H1 (cell line): ENCODE measurements around the gene RBMS1.

Experiments
- CTCF ChIP-seq, 3 experiments: IDR thresholded peaks; 1 replicate in 2 of 3; 2 replicates in 1 of 3; pipeline versions ENCODE4 v1.5.1 to v1.6.1; 2011; ENCODE audit warnings: low read length in 3 of 3, mild to moderate bottlenecking in 3 of 3, inconsistent platforms in 2 of 3, low read depth in 1 of 3, moderate library complexity in 1 of 3; ENCODE audit not compliant: insufficient read depth in 1 of 3; ENCODE audit errors: control extremely low read depth in 1 of 3
- EP300 ChIP-seq, 2 experiments: IDR thresholded peaks; 1 replicate in 1 of 2; 2 replicates in 1 of 2; pipeline ENCODE4 v1.6.1; 2011 to 2012; ENCODE audit warnings: low read depth in 2 of 2, low read length in 2 of 2, mild to moderate bottlenecking in 2 of 2, borderline replicate concordance in 1 of 2, inconsistent platforms in 1 of 2, moderate library complexity in 1 of 2
- EZH2 ChIP-seq: fragments of 200-600 bp; sonication (generic); IDR thresholded peaks from 2 replicates; pipeline ENCODE4 v1.7.1; 2012; ENCODE audit warnings: low read depth, mild to moderate bottlenecking, moderate library complexity, low read length, inconsistent platforms; ENCODE audit not compliant: severe bottlenecking
- GABPA ChIP-seq: IDR thresholded peaks from 2 replicates; pipeline ENCODE4 v1.6.1; 2011; ENCODE audit warnings: mild to moderate bottlenecking, low read length, moderate library complexity, borderline replicate concordance; ENCODE audit not compliant: insufficient read depth
- POLR2A ChIP-seq, 2 experiments: IDR thresholded peaks; 1 replicate in 1 of 2; 2 replicates in 1 of 2; pipeline ENCODE4 v1.6.1; 2011; ENCODE audit warnings: low read depth in 2 of 2, low read length in 2 of 2, mild to moderate bottlenecking in 2 of 2; ENCODE audit errors: control extremely low read depth in 1 of 2
- POLR2AphosphoS5 ChIP-seq: IDR thresholded peaks from 2 replicates; pipeline ENCODE4 v1.6.1; 2011; ENCODE audit warnings: low read depth, low read length
- RNF2 ChIP-seq: fragments of 200-900, 300-1000 bp; sonication (generic); IDR thresholded peaks from 2 replicates; pipeline ENCODE4 v1.7.1; 2016; ENCODE audit warnings: borderline replicate concordance, low read depth, mild to moderate bottlenecking, antibody characterized with exemption, low read length; ENCODE audit not compliant: poor library complexity, severe bottlenecking; ENCODE audit errors: missing control alignments
- SIRT6 ChIP-seq: IDR thresholded peaks from one replicate; pipeline ENCODE4 v1.7.1; 2012; ENCODE audit warnings: low read length, inconsistent platforms
- SP1 ChIP-seq: IDR thresholded peaks from 2 replicates; pipeline ENCODE4 v1.6.1; 2011; ENCODE audit warnings: low read depth, low read length
- TAF1 ChIP-seq: IDR thresholded peaks from 2 replicates; pipeline ENCODE4 v1.6.1; 2011; ENCODE audit warnings: mild to moderate bottlenecking, low read depth, low read length
- TEAD4 ChIP-seq: IDR thresholded peaks from 2 replicates; pipeline ENCODE4 v1.6.1; 2012; ENCODE audit warnings: low read depth, low read length, inconsistent platforms, mixed read lengths
- TF ChIP-seq, protein P1 (sequence below): IDR thresholded peaks from 2 replicates; pipeline ENCODE4 v1.6.1; 2012; ENCODE audit warnings: inconsistent platforms

DNA sequence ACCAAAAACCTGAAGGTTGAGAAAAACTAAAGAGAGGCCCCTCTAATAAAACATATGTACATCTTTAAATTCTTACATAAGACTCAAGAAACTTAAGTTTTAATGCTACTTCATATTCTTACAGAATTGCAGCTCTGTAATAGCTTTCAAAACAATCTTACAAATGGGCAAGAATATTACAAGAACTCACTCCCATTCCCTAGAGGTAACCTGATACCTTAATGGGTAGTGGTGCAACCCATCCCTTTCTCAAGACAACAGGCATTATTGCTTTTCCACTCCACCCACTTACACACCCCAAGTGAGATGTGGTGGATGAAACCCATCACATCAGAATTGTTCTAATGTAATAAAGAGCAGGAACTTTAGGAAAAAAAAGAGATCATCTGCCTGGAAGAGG, 103.7 kb downstream of the RBMS1 start:
- no peak for TF ChIP-seq CTCF (IDR thresholded peaks at IDR 0.05; ENCODE audit: control extremely low read depth in 1 of 3, insufficient read depth in 1 of 3, low read depth in 1 of 3, low read length in 3 of 3)
- no peak for TF ChIP-seq EZH2
- no peak for TF ChIP-seq TEAD4
- no peak for TF ChIP-seq GABPA
- TF ChIP-seq EP300 (IDR thresholded peaks at IDR 0.05; ENCODE audit: borderline replicate concordance in 1 of 2, low read depth in 2 of 2, low read length in 2 of 2): no peak
- TF ChIP-seq SP1: no peak
- TF ChIP-seq RNF2: no peak
- TF ChIP-seq POLR2A (IDR thresholded peaks at IDR 0.05; ENCODE audit: control extremely low read depth in 1 of 2, low read depth in 2 of 2, low read length in 2 of 2): no peak
- no peak for TF ChIP-seq POLR2AphosphoS5
- no peak for TF ChIP-seq SIRT6
- TF ChIP-seq, protein P1, sequence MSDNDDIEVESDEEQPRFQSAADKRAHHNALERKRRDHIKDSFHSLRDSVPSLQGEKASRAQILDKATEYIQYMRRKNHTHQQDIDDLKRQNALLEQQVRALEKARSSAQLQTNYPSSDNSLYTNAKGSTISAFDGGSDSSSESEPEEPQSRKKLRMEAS: no peak
- TF ChIP-seq TAF1: no peak
